Measurements from ENCODE around the gene MACROD2.
"Not testable (repeated sequence)": the region's sequence is repeated elsewhere in the genome, so short reads cannot be mapped to it uniquely, and the experiment has no call there.

Gene MACROD2

DNA sequence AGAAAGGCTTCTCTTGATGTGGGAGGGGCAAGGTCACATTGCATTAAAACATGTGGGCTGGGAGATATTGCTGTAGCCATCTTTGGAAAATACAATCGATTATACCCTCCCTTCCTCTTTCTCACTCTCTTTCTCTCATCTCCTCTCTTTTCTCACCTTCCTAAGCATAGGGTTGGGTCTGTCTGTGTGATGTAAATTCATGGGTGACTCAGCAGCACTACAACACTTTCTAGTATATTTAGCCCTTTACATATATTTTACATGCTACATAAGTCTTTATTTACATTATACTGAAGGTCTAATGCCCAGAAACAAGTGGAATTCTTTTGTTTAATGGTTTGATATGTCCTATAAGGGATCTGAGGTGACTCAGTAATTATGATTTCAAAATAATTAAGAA, 976.9 kb downstream of the MACROD2 start:
- no peak overlapping the region for H3K27ac ChIP-seq (ENCODE audit: low read length)
- H3K36me3 ChIP-seq (ENCODE audit: control insufficient read depth in 2 of 2, insufficient read depth in 2 of 2, low read length in 2 of 2), result no peaks in the 10 kb centered on the region
- H3K4me1 ChIP-seq (ENCODE audit: control insufficient read depth, insufficient read depth, low read length), result no peaks in the 10 kb centered on the region
- H3K9ac ChIP-seq (ENCODE audit: low read length in 2 of 2), result no peak overlapping the region
- no peaks in the 10 kb centered on the region for H3K9me3 ChIP-seq (ENCODE audit: control insufficient read depth in 2 of 2, low read length in 2 of 2)
- H3K4me3 ChIP-seq (ENCODE audit: low read length in 2 of 2), result no peak overlapping the region
- no peaks in the 10 kb centered on the region for H3K27me3 ChIP-seq (ENCODE audit: control insufficient read depth in 1 of 2, insufficient read depth in 2 of 2, low read length in 2 of 2)

DNA sequence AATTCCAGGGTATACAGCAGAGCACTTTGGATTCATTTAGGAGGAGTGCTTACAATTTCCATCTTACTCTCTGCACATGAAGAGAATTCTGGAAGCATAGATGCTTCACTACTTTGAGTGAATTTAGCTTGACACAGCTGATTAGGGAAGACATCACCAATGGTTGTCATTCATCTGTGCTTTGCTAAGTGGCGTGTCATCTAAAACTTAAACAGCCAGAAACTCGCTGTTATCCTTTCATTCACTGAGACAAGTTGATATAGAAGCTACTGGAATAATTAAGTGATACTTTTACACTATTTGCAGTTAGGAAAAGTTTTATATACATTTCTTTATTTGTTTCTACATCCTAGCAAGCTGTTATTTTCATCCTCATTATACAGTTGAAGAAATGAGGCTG, 977.4 kb downstream of the MACROD2 start:
- Histone ChIP-seq H3K36me3 (ENCODE audit: control insufficient read depth in 2 of 2, insufficient read depth in 2 of 2, low read length in 2 of 2) (no peaks in the 10 kb centered on the region), H3K27ac (ENCODE audit: low read length) (no peak overlapping the region), H3K9ac (ENCODE audit: low read length in 2 of 2) (no peak overlapping the region), H3K4me3 (ENCODE audit: low read length in 2 of 2) (no peak overlapping the region), H3K4me1 (ENCODE audit: control insufficient read depth, insufficient read depth, low read length) (no peaks in the 10 kb centered on the region), H3K9me3 (ENCODE audit: control insufficient read depth in 2 of 2, low read length in 2 of 2) (no peaks in the 10 kb centered on the region), H3K27me3 (ENCODE audit: control insufficient read depth in 1 of 2, insufficient read depth in 2 of 2, low read length in 2 of 2) (no peaks in the 10 kb centered on the region)

DNA sequence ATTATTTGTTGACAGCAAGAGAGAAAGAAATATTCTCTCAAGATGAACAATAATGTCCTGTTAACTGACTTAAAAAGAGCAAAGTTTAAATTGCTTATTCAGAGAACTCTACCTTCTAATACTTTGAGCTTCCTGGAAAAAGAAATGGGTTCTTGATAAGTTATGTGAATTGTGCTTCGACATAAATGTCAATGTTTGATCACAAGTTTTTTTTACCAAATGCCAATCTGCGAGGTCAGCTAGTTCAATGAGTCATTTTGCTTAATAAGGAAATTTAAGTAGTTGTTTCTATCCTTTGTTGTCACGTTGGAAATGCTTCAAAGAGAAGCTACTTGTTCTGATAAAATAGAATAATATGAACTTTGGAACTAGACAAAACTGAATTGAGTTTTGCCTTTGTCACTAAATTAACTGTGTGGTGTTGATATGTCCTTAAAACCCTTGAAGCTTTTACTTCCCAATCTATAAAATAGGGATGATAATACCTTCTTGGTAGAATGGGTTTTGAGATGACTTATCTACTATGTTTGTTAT, 984.2 kb downstream of the MACROD2 start:
- H3K4me3 ChIP-seq (ENCODE audit: low read length in 2 of 2), result no peak overlapping the region
- no peaks in the 10 kb centered on the region for H3K9me3 ChIP-seq (ENCODE audit: control insufficient read depth in 2 of 2, low read length in 2 of 2)
- H3K36me3 ChIP-seq (ENCODE audit: control insufficient read depth in 2 of 2, insufficient read depth in 2 of 2, low read length in 2 of 2), result no peaks in the 10 kb centered on the region
- H3K4me1 ChIP-seq (ENCODE audit: control insufficient read depth, insufficient read depth, low read length), result no peaks in the 10 kb centered on the region
- no peak overlapping the region for H3K9ac ChIP-seq (ENCODE audit: low read length in 2 of 2)
- no peak overlapping the region for H3K27ac ChIP-seq (ENCODE audit: low read length)
- no peaks in the 10 kb centered on the region for H3K27me3 ChIP-seq (ENCODE audit: control insufficient read depth in 1 of 2, insufficient read depth in 2 of 2, low read length in 2 of 2)

DNA sequence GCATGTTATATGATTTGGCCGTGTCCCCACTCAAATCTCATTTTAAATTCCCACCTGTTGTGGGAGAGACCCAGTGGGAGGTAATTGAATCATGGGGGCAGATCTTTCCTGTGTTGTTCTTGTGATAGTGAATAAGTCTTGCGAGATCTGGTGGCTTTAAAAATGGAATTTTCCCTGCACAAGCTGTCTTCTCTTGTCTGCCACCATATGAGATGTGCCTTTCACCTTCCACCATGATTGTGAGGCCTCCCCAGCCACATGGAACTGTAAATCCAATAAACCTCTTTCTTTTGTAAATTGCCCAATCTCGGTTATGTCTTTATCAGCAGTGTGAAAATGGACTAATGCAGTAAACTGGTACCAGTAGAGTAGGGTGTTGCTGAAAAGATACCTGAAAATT, 986.2 kb downstream of the MACROD2 start:
- H3K4me1 ChIP-seq (ENCODE audit: control insufficient read depth, insufficient read depth, low read length); H3K4me3 ChIP-seq (ENCODE audit: low read length in 2 of 2); H3K9ac ChIP-seq (ENCODE audit: low read length in 2 of 2); H3K27me3 ChIP-seq (ENCODE audit: control insufficient read depth in 1 of 2, insufficient read depth in 2 of 2, low read length in 2 of 2); H3K27ac ChIP-seq (ENCODE audit: low read length); H3K36me3 ChIP-seq (ENCODE audit: control insufficient read depth in 2 of 2, insufficient read depth in 2 of 2, low read length in 2 of 2); H3K9me3 ChIP-seq (ENCODE audit: control insufficient read depth in 2 of 2, low read length in 2 of 2): not testable (repeated sequence)

GRCh38 chr20:14982324-14982723, 987.0 kb downstream of the MACROD2 start:
- not testable (repeated sequence) for H3K27ac ChIP-seq (ENCODE audit: low read length); H3K4me3 ChIP-seq (ENCODE audit: low read length in 2 of 2); H3K36me3 ChIP-seq (ENCODE audit: control insufficient read depth in 2 of 2, insufficient read depth in 2 of 2, low read length in 2 of 2); H3K27me3 ChIP-seq (ENCODE audit: control insufficient read depth in 1 of 2, insufficient read depth in 2 of 2, low read length in 2 of 2); H3K4me1 ChIP-seq (ENCODE audit: control insufficient read depth, insufficient read depth, low read length); H3K9ac ChIP-seq (ENCODE audit: low read length in 2 of 2); H3K9me3 ChIP-seq (ENCODE audit: control insufficient read depth in 2 of 2, low read length in 2 of 2)

- no peak overlapping the region for H3K27ac ChIP-seq (ENCODE audit: low read length)
- no peaks in the 10 kb centered on the region for H3K9me3 ChIP-seq (ENCODE audit: control insufficient read depth in 2 of 2, low read length in 2 of 2)
- H3K4me3 ChIP-seq (ENCODE audit: low read length in 2 of 2), result no peak overlapping the region
- H3K9ac ChIP-seq (ENCODE audit: low read length in 2 of 2), result no peak overlapping the region
- H3K27me3 ChIP-seq (ENCODE audit: control insufficient read depth in 1 of 2, insufficient read depth in 2 of 2, low read length in 2 of 2), result no peaks in the 10 kb centered on the region
- H3K36me3 ChIP-seq (ENCODE audit: control insufficient read depth in 2 of 2, insufficient read depth in 2 of 2, low read length in 2 of 2), result no peaks in the 10 kb centered on the region
- no peaks in the 10 kb centered on the region for H3K4me1 ChIP-seq (ENCODE audit: control insufficient read depth, insufficient read depth, low read length)
These were observed 989.0 kb downstream of the MACROD2 start for GRCh38 chr20:14984305-14984704.

- H3K4me1 ChIP-seq (ENCODE audit: control insufficient read depth, insufficient read depth, low read length), result no peaks in the 10 kb centered on the region
- no peaks in the 10 kb centered on the region for H3K9me3 ChIP-seq (ENCODE audit: control insufficient read depth in 2 of 2, low read length in 2 of 2)
- no peak overlapping the region for H3K9ac ChIP-seq (ENCODE audit: low read length in 2 of 2)
- H3K4me3 ChIP-seq (ENCODE audit: low read length in 2 of 2), result no peak overlapping the region
- no peaks in the 10 kb centered on the region for H3K27me3 ChIP-seq (ENCODE audit: control insufficient read depth in 1 of 2, insufficient read depth in 2 of 2, low read length in 2 of 2)
- no peaks in the 10 kb centered on the region for H3K36me3 ChIP-seq (ENCODE audit: control insufficient read depth in 2 of 2, insufficient read depth in 2 of 2, low read length in 2 of 2)
- H3K27ac ChIP-seq (ENCODE audit: low read length), result no peak overlapping the region
These were observed 989.7 kb downstream of the MACROD2 start for GRCh38 chr20:14984768-14985622.

DNA sequence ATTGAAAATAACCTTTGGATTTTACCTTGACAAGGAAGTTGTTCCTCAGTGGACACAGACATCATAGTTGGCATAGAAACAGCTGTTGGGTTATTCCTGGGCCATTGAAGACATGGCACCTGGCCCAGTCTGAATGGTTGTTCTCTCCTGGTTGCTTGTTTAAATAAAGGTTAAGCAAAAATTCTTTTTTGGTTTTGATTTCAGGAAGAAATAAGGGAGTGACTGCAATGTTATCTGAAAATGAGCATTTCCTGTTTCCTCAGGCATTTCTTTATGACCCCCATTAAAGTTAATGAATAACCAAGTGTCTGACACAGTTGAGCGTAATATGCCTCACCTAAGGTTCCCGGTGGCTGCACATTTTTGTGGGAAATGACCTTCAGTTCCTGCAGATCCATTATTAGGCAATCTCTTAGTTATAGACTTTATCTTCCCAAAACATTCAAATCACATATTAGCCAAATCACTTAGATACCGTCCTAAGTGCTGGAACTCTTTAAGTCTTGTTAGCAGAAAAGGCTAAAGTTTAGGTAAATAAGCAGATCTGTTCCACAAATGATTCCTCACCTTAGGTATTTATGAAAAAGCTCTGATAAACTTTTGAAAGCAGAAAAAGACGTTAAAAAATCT, 990.8 kb downstream of the MACROD2 start:
- Histone ChIP-seq H3K9me3 (ENCODE audit: control insufficient read depth in 2 of 2, low read length in 2 of 2) (no peaks in the 10 kb centered on the region), H3K4me1 (ENCODE audit: control insufficient read depth, insufficient read depth, low read length) (no peaks in the 10 kb centered on the region), H3K27ac (ENCODE audit: low read length) (no peak overlapping the region), H3K27me3 (ENCODE audit: control insufficient read depth in 1 of 2, insufficient read depth in 2 of 2, low read length in 2 of 2) (no peaks in the 10 kb centered on the region), H3K9ac (ENCODE audit: low read length in 2 of 2) (no peak overlapping the region), H3K36me3 (ENCODE audit: control insufficient read depth in 2 of 2, insufficient read depth in 2 of 2, low read length in 2 of 2) (no peaks in the 10 kb centered on the region), H3K4me3 (ENCODE audit: low read length in 2 of 2) (no peak overlapping the region)

DNA sequence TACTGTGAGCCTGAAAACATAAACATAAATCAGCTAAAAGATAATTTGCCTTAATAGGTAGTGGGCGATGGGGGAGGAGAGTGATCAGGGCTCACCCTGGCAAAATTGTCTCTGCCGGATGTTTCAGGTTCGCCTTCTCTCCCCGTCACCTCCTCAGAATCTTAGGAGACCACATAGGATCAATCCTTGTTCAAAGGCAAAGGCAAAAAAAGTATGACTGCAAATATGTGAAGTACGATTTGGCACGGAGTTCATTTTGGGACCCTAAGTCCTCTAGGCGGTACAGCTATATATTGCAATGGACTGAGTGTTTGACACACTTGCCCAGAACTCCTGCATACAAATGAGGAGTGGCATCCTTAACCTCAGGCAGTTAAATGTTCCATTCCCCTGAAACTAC, 991.3 kb downstream of the MACROD2 start:
- Histone ChIP-seq H3K4me1 (ENCODE audit: control insufficient read depth, insufficient read depth, low read length) (no peaks in the 10 kb centered on the region), H3K4me3 (ENCODE audit: low read length in 2 of 2) (no peak overlapping the region), H3K9me3 (ENCODE audit: control insufficient read depth in 2 of 2, low read length in 2 of 2) (no peaks in the 10 kb centered on the region), H3K27me3 (ENCODE audit: control insufficient read depth in 1 of 2, insufficient read depth in 2 of 2, low read length in 2 of 2) (no peaks in the 10 kb centered on the region), H3K36me3 (ENCODE audit: control insufficient read depth in 2 of 2, insufficient read depth in 2 of 2, low read length in 2 of 2) (no peaks in the 10 kb centered on the region), H3K27ac (ENCODE audit: low read length) (no peak overlapping the region), H3K9ac (ENCODE audit: low read length in 2 of 2) (no peak overlapping the region)

- no peaks in the 10 kb centered on the region for H3K27me3 ChIP-seq (ENCODE audit: control insufficient read depth in 1 of 2, insufficient read depth in 2 of 2, low read length in 2 of 2)
- H3K36me3 ChIP-seq (ENCODE audit: control insufficient read depth in 2 of 2, insufficient read depth in 2 of 2, low read length in 2 of 2), result no peaks in the 10 kb centered on the region
- no peaks in the 10 kb centered on the region for H3K4me1 ChIP-seq (ENCODE audit: control insufficient read depth, insufficient read depth, low read length)
- no peak overlapping the region for H3K27ac ChIP-seq (ENCODE audit: low read length)
- H3K4me3 ChIP-seq (ENCODE audit: low read length in 2 of 2), result no peak overlapping the region
- no peaks in the 10 kb centered on the region for H3K9me3 ChIP-seq (ENCODE audit: control insufficient read depth in 2 of 2, low read length in 2 of 2)
- no peak overlapping the region for H3K9ac ChIP-seq (ENCODE audit: low read length in 2 of 2)
These were observed 994.4 kb downstream of the MACROD2 start for GRCh38 chr20:14989535-14990290.
